Liver (tissue), 9 donors: ENCODE data around the gene DRC1. TPM values are rescaled to one million over a fixed set of nuclear protein-coding genes. Genes with fewer than 3 reads are reported as not detected.

Experiments
- DNase-seq: peaks from one replicate; pipeline ENCODE4 v3.0.0-alpha.2; 2017; ENCODE audit warnings: low spot score
- H3K27ac ChIP-seq, 2 donors: one replicate each; pipeline ENCODE4 v1.7.0; 2013; ENCODE audit warnings: inconsistent platforms in 2 of 2, low read length in 2 of 2, control low read depth in 1 of 2, low read depth in 1 of 2, mild to moderate bottlenecking in 1 of 2
- H3K27me3 ChIP-seq, 4 donors: one replicate each; pipeline versions ENCODE4 v1.6.1 to v1.7.0; 2013; ENCODE audit warnings: low read length in 3 of 4, inconsistent platforms in 1 of 4, mild to moderate bottlenecking in 1 of 4, moderate library complexity in 1 of 4; ENCODE audit not compliant: control insufficient read depth in 4 of 4, insufficient read depth in 4 of 4
- H3K36me3 ChIP-seq, 4 donors: one replicate each; pipeline versions ENCODE4 v1.6.1 to v1.7.0; 2013; ENCODE audit warnings: low read length in 3 of 4, mild to moderate bottlenecking in 3 of 4, low read depth in 1 of 4, moderate library complexity in 1 of 4; ENCODE audit not compliant: control insufficient read depth in 4 of 4, insufficient read depth in 3 of 4
- H3K4me1 ChIP-seq, 4 donors: one replicate each; pipeline versions ENCODE4 v1.6.1 to v1.7.0; 2013; ENCODE audit warnings: low read length in 3 of 4, mild to moderate bottlenecking in 3 of 4, moderate library complexity in 1 of 4; ENCODE audit not compliant: control insufficient read depth in 4 of 4, insufficient read depth in 4 of 4
- H3K4me3 ChIP-seq, 3 donors: one replicate each; pipeline versions ENCODE4 v1.6.1 to v1.7.0; 2013; ENCODE audit warnings: low read length in 3 of 3, control low read depth in 1 of 3, low read depth in 1 of 3, mild to moderate bottlenecking in 1 of 3
- H3K9ac ChIP-seq, 2 donors: one replicate each; pipeline ENCODE4 v1.7.0; 2013; ENCODE audit warnings: low read length in 2 of 2, mild to moderate bottlenecking in 2 of 2, moderate library complexity in 2 of 2, control low read depth in 1 of 2, low read depth in 1 of 2
- H3K9me3 ChIP-seq, 4 donors: one replicate each; pipeline versions ENCODE4 v1.6.1 to v1.7.0; 2013; ENCODE audit warnings: low read length in 3 of 4; ENCODE audit not compliant: control insufficient read depth in 4 of 4
- CTCF ChIP-seq: fragments of 150-350 bp; IDR thresholded peaks from 2 replicates; pipeline ENCODE4 v1.5.1; 2017; ENCODE audit warnings: improper control_type of control experiment, low read depth, low read length; ENCODE audit not compliant: missing input control
- EGR1 ChIP-seq, 2 donors: IDR thresholded peaks; 2 replicates each; pipeline ENCODE4 v1.6.1; 2016 to 2018; ENCODE audit warnings: antibody characterized with exemption in 2 of 2, low read depth in 2 of 2
- FOXA1 ChIP-seq: IDR thresholded peaks from 2 replicates; pipeline ENCODE4 v1.6.1; 2016; ENCODE audit warnings: antibody characterized with exemption
- FOXA2 ChIP-seq: IDR thresholded peaks from 2 replicates; pipeline ENCODE4 v1.6.1; 2016; ENCODE audit warnings: antibody characterized with exemption
- GABPA ChIP-seq, 2 donors: IDR thresholded peaks in 1 of 2; conservative IDR thresholded peaks in 1 of 2; 2 replicates each; pipeline ENCODE4 v1.6.1; 2016; ENCODE audit warnings: antibody characterized with exemption in 2 of 2, mild to moderate bottlenecking in 1 of 2, moderate library complexity in 1 of 2
- HNF4A ChIP-seq, 2 donors: conservative IDR thresholded peaks; 2 replicates each; pipeline ENCODE4 v1.6.1; 2016; ENCODE audit warnings: antibody characterized with exemption in 2 of 2, mild to moderate bottlenecking in 2 of 2
- HNF4G ChIP-seq: IDR thresholded peaks from 2 replicates; pipeline ENCODE4 v1.6.1; 2016; ENCODE audit warnings: antibody characterized with exemption
- JUND ChIP-seq, 2 donors: IDR thresholded peaks; 2 replicates each; pipeline ENCODE4 v1.6.1; 2016; ENCODE audit warnings: antibody characterized with exemption in 2 of 2
- NR2F2 ChIP-seq: IDR thresholded peaks from 2 replicates; pipeline ENCODE4 v1.6.1; 2016; ENCODE audit warnings: antibody characterized with exemption
- RAD21 ChIP-seq, 2 donors: IDR thresholded peaks; 2 replicates each; pipeline ENCODE4 v1.6.1; 2016; ENCODE audit warnings: antibody characterized with exemption in 2 of 2, mild to moderate bottlenecking in 2 of 2
- RXRA ChIP-seq, 2 donors: IDR thresholded peaks; 2 replicates each; pipeline ENCODE4 v1.6.1; 2017 to 2018; ENCODE audit warnings: antibody characterized with exemption in 2 of 2, mild to moderate bottlenecking in 1 of 2
- SP1 ChIP-seq: IDR thresholded peaks from 2 replicates; pipeline ENCODE4 v1.6.1; 2018; ENCODE audit warnings: antibody characterized with exemption, mild to moderate bottlenecking
- TAF1 ChIP-seq: conservative IDR thresholded peaks from 2 replicates; pipeline ENCODE4 v1.6.1; 2016; ENCODE audit warnings: antibody characterized with exemption, mild to moderate bottlenecking
- YY1 ChIP-seq: IDR thresholded peaks from 2 replicates; pipeline ENCODE4 v1.6.1; 2016; ENCODE audit warnings: antibody characterized with exemption, mild to moderate bottlenecking
- WGBS: extraction: QIAGEN DNeasy Blood & Tissue Kit; methylation state at CpG from one replicate; pipeline ENCODE4 v1.1.7; 2013; 5-methylcytosine and 5-hydroxymethylcytosine counted together
- polyA plus RNA-seq, 2 donors: library from polyadenylated mRNA; stranded (reverse) in 1 of 2; unstranded in 1 of 2; fragments of 200-250 nt in 1 of 2; fragments of >200 nt in 1 of 2; fragmentation: Nextera tagmentation in 1 of 2; extraction: Ambion mirVana in 1 of 2; gene quantifications; one replicate each; pipeline versions ENCODE4 v1.2.1 to v1.2.3, GENCODE V29; 2013 to 2015
- total RNA-seq, 2 donors: library from RNA; depleted of rRNA; stranded (reverse); fragments of >200 nt; gene quantifications; one replicate each; pipeline ENCODE4 v1.2.3, GENCODE V29; 2014
- TF ChIP-seq, protein P1 (sequence below): IDR thresholded peaks from 2 replicates; pipeline ENCODE4 v1.6.1; 2016; ENCODE audit warnings: antibody characterized with exemption, mild to moderate bottlenecking
- TF ChIP-seq, protein P2 (sequence below): IDR thresholded peaks from 2 replicates; pipeline ENCODE4 v1.6.1; 2016; ENCODE audit warnings: antibody characterized with exemption
- TF ChIP-seq, protein P3 (sequence below): IDR thresholded peaks from 2 replicates; pipeline ENCODE4 v1.6.1; 2016; ENCODE audit warnings: antibody characterized with exemption
- TF ChIP-seq, protein P4 (sequence below): IDR thresholded peaks from 2 replicates; pipeline ENCODE4 v1.6.1; 2016; ENCODE audit warnings: antibody characterized with exemption
- donor health status: healthy.
- donor health status: healthy.
- donor health status: healthy.
- donor health status: healthy.
- donor health status: healthy.

The DRC1 gene
- total and polyA plus RNA-seq, 4 donors, result 0.28 TPM; not detected in 3

- no peak overlapping the region for H3K4me3 ChIP-seq
- WGBS, result 99% methylated on average over 4 of the region's 4 CpGs
- H3K9me3 ChIP-seq, result no peaks in the 10 kb centered on the region
- TF ChIP-seq HNF4A (conservative IDR thresholded peaks at IDR 0.05) (no peak), CTCF (no peak), EGR1 (IDR thresholded peaks at IDR 0.05; ENCODE audit: low read depth in 2 of 2) (no peak), FOXA2 (no peak), RXRA (IDR thresholded peaks at IDR 0.05) (no peak), GABPA (IDR thresholded peaks at IDR 0.05 in 1 of 2, conservative IDR thresholded peaks at IDR 0.05 in 1 of 2) (no peak), HNF4G (no peak), RAD21 (IDR thresholded peaks at IDR 0.05) (no peak), NR2F2 (no peak), SP1 (no peak), FOXA1 (no peak), JUND (IDR thresholded peaks at IDR 0.05) (no peak), YY1 (no peak), TAF1 (no peak)
- TF ChIP-seq, protein P1, sequence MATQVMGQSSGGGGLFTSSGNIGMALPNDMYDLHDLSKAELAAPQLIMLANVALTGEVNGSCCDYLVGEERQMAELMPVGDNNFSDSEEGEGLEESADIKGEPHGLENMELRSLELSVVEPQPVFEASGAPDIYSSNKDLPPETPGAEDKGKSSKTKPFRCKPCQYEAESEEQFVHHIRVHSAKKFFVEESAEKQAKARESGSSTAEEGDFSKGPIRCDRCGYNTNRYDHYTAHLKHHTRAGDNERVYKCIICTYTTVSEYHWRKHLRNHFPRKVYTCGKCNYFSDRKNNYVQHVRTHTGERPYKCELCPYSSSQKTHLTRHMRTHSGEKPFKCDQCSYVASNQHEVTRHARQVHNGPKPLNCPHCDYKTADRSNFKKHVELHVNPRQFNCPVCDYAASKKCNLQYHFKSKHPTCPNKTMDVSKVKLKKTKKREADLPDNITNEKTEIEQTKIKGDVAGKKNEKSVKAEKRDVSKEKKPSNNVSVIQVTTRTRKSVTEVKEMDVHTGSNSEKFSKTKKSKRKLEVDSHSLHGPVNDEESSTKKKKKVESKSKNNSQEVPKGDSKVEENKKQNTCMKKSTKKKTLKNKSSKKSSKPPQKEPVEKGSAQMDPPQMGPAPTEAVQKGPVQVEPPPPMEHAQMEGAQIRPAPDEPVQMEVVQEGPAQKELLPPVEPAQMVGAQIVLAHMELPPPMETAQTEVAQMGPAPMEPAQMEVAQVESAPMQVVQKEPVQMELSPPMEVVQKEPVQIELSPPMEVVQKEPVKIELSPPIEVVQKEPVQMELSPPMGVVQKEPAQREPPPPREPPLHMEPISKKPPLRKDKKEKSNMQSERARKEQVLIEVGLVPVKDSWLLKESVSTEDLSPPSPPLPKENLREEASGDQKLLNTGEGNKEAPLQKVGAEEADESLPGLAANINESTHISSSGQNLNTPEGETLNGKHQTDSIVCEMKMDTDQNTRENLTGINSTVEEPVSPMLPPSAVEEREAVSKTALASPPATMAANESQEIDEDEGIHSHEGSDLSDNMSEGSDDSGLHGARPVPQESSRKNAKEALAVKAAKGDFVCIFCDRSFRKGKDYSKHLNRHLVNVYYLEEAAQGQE, result no peak
- TF ChIP-seq, protein P2, sequence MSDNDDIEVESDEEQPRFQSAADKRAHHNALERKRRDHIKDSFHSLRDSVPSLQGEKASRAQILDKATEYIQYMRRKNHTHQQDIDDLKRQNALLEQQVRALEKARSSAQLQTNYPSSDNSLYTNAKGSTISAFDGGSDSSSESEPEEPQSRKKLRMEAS, result no peak
- TF ChIP-seq, protein P3, sequence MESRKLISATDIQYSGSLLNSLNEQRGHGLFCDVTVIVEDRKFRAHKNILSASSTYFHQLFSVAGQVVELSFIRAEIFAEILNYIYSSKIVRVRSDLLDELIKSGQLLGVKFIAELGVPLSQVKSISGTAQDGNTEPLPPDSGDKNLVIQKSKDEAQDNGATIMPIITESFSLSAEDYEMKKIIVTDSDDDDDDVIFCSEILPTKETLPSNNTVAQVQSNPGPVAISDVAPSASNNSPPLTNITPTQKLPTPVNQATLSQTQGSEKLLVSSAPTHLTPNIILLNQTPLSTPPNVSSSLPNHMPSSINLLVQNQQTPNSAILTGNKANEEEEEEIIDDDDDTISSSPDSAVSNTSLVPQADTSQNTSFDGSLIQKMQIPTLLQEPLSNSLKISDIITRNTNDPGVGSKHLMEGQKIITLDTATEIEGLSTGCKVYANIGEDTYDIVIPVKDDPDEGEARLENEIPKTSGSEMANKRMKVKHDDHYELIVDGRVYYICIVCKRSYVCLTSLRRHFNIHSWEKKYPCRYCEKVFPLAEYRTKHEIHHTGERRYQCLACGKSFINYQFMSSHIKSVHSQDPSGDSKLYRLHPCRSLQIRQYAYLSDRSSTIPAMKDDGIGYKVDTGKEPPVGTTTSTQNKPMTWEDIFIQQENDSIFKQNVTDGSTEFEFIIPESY, result no peak
- TF ChIP-seq, protein P4, sequence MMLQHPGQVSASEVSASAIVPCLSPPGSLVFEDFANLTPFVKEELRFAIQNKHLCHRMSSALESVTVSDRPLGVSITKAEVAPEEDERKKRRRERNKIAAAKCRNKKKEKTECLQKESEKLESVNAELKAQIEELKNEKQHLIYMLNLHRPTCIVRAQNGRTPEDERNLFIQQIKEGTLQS, result no peak
- no peak overlapping the region for H3K9ac ChIP-seq
- no peaks in the 10 kb centered on the region for H3K36me3 ChIP-seq
- H3K4me1 ChIP-seq, result peaks cover 0 to 14% (median 8%) of the 10 kb centered on the region in 4 donors
- DNase-seq, result no peak
- no peaks in the 10 kb centered on the region for H3K27me3 ChIP-seq
- no peak overlapping the region for H3K27ac ChIP-seq
These were observed 92.5 kb downstream of the DRC1 start for GRCh38 chr2:26494199-26494598.
